Panc1 (cell line): ENCODE results near the gene LUZP2.

Experiments used
- POLR2AphosphoS5 ChIP-seq: IDR thresholded peaks from 2 replicates; pipeline ENCODE4 v1.6.1; 2012; ENCODE audit warnings: mild to moderate bottlenecking, low read depth, low read length, moderate library complexity
- SIN3A ChIP-seq: IDR thresholded peaks from 2 replicates; pipeline ENCODE4 v1.6.1; 2012; ENCODE audit warnings: low read depth, mild to moderate bottlenecking, low read length, moderate library complexity, borderline replicate concordance; ENCODE audit not compliant: insufficient read depth
- TF ChIP-seq, protein P1 (sequence below): fragments of 450-650 bp; IDR thresholded peaks from 2 replicates; pipeline ENCODE4 v1.5.1; 2017; ENCODE audit warnings: mild to moderate bottlenecking
- TF ChIP-seq, protein P2 (sequence below), 2 experiments: IDR thresholded peaks; 2 replicates each; pipeline ENCODE4 v1.6.1; 2011 to 2012; ENCODE audit warnings: low read depth in 2 of 2, control low read depth in 1 of 2, low read length in 1 of 2, mild to moderate bottlenecking in 1 of 2, moderate library complexity in 1 of 2; ENCODE audit not compliant: insufficient read depth in 1 of 2

DNA sequence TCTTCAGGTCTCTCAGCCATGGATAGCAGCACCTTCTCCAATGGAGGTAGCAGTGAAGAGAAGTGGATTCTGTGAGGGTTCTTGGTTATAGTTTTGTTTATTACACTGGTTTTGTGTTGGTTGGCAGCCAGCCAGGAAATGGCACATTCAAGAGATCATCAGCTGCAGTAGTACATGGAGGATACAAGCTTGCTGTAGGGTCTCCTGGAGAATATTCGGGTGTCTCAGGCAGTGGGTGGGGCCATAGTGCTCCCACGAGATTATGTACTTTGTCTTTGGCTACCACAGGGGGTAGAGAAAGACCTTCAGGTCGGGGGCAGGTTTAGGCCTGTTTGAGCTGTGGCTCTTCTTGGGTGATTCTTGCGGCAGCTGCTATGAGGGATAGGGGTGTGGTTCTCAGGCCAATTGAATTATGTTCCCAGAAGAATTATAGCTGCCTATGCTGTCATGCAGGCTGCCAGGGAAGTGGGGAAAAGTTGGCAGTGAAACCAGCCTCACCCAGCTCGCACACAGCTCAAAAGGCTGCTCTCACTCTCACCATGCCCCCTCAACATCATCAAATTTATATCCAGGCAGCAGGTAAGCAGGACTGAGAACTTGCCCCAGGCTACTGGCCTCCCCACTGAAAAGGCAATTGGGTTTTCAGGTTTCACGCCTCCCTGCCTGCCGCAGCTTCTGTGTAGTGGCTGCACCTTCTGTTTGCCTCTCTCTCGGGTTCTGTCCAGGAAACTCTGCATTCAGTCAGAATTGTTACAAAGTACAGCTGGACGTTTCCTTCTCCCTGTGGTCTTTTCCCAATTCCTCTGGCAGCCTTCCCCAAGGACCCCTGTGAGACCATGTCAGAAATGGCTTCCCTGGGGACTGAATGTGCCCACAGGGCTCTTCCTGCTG, 435.5 kb downstream of the LUZP2 start:
- TF ChIP-seq, protein P1, sequence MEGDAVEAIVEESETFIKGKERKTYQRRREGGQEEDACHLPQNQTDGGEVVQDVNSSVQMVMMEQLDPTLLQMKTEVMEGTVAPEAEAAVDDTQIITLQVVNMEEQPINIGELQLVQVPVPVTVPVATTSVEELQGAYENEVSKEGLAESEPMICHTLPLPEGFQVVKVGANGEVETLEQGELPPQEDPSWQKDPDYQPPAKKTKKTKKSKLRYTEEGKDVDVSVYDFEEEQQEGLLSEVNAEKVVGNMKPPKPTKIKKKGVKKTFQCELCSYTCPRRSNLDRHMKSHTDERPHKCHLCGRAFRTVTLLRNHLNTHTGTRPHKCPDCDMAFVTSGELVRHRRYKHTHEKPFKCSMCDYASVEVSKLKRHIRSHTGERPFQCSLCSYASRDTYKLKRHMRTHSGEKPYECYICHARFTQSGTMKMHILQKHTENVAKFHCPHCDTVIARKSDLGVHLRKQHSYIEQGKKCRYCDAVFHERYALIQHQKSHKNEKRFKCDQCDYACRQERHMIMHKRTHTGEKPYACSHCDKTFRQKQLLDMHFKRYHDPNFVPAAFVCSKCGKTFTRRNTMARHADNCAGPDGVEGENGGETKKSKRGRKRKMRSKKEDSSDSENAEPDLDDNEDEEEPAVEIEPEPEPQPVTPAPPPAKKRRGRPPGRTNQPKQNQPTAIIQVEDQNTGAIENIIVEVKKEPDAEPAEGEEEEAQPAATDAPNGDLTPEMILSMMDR: no peak
- TF ChIP-seq POLR2AphosphoS5 (no peak), SIN3A (no peak)
- TF ChIP-seq, protein P2, sequence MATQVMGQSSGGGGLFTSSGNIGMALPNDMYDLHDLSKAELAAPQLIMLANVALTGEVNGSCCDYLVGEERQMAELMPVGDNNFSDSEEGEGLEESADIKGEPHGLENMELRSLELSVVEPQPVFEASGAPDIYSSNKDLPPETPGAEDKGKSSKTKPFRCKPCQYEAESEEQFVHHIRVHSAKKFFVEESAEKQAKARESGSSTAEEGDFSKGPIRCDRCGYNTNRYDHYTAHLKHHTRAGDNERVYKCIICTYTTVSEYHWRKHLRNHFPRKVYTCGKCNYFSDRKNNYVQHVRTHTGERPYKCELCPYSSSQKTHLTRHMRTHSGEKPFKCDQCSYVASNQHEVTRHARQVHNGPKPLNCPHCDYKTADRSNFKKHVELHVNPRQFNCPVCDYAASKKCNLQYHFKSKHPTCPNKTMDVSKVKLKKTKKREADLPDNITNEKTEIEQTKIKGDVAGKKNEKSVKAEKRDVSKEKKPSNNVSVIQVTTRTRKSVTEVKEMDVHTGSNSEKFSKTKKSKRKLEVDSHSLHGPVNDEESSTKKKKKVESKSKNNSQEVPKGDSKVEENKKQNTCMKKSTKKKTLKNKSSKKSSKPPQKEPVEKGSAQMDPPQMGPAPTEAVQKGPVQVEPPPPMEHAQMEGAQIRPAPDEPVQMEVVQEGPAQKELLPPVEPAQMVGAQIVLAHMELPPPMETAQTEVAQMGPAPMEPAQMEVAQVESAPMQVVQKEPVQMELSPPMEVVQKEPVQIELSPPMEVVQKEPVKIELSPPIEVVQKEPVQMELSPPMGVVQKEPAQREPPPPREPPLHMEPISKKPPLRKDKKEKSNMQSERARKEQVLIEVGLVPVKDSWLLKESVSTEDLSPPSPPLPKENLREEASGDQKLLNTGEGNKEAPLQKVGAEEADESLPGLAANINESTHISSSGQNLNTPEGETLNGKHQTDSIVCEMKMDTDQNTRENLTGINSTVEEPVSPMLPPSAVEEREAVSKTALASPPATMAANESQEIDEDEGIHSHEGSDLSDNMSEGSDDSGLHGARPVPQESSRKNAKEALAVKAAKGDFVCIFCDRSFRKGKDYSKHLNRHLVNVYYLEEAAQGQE (IDR thresholded peaks at IDR 0.05; ENCODE audit: insufficient read depth in 1 of 2, low read depth in 2 of 2, low read length in 1 of 2): no peak
